HepG2 (cell line): ENCODE results near the gene EIF3A. TPM values are rescaled to one million over a fixed set of nuclear protein-coding genes. Genes with fewer than 3 reads are reported as not detected.

Experiments used
- ATF1 ChIP-seq: IDR thresholded peaks from 2 replicates; pipeline ENCODE4 v1.6.1; 2016; ENCODE audit warnings: mild to moderate bottlenecking, control low read depth
- CCAR2 ChIP-seq: fragments of 200-400 bp; formaldehyde crosslinking; optimal IDR thresholded peaks from 2 replicates; pipeline ENCODE3; 2018; ENCODE audit warnings: low read depth, mild to moderate bottlenecking, low read length, moderate library complexity
- DNMT3B ChIP-seq: conservative IDR thresholded peaks from 2 replicates; pipeline ENCODE4 v1.6.1; 2016; ENCODE audit warnings: missing biosample characterization, control low read depth
- GTF3A ChIP-seq: sonication (generic); formaldehyde crosslinking; conservative IDR thresholded peaks from 2 replicates; pipeline ENCODE4 v1.4.0; 2020; ENCODE audit warnings: mild to moderate bottlenecking, missing genetic modification reagents
- KDM5B ChIP-seq: sonication (generic); formaldehyde crosslinking; IDR thresholded peaks from 2 replicates; pipeline ENCODE4 v1.4.0; 2020; ENCODE audit warnings: missing genetic modification reagents, mild to moderate bottlenecking, borderline replicate concordance
- MED8 ChIP-seq: sonication (generic); formaldehyde crosslinking; IDR thresholded peaks from 2 replicates; pipeline ENCODE4 v1.8.1; 2023; ENCODE audit warnings: mild to moderate bottlenecking, missing genetic modification reagents; ENCODE audit not compliant: insufficient replicate concordance
- MTF1 ChIP-seq: sonication (generic); formaldehyde crosslinking; IDR thresholded peaks from 2 replicates; pipeline ENCODE4 v1.5.0; 2020; ENCODE audit warnings: missing genetic modification reagents
- NFE2L2 ChIP-seq: fragments of 150-350 bp; IDR thresholded peaks from 2 replicates; pipeline ENCODE4 v1.6.1; 2014; ENCODE audit warnings: low read length
- SIX4 ChIP-seq: sonication (generic); formaldehyde crosslinking; IDR thresholded peaks from 2 replicates; pipeline ENCODE4 v1.4.0; 2020; ENCODE audit warnings: missing genetic modification reagents
- SMC3 ChIP-seq: IDR thresholded peaks from 2 replicates; pipeline ENCODE4 v1.6.1; 2011; ENCODE audit warnings: low read length, improper control_type of control experiment
- ZBTB21 ChIP-seq: sonication (generic); formaldehyde crosslinking; IDR thresholded peaks from 2 replicates; pipeline ENCODE4 v1.4.0; 2020; ENCODE audit warnings: missing genetic modification reagents
- ZMAT3 ChIP-seq: sonication (generic); formaldehyde crosslinking; conservative IDR thresholded peaks from 2 replicates; pipeline ENCODE4 v1.7.0; 2021; ENCODE audit warnings: missing genetic modification reagents
- ZNF274 ChIP-seq: sonication (generic); formaldehyde crosslinking; IDR thresholded peaks from 2 replicates; pipeline ENCODE4 v1.5.1; 2020; ENCODE audit warnings: mild to moderate bottlenecking, missing genetic modification reagents
- ZNF484 ChIP-seq: sonication (generic); formaldehyde crosslinking; IDR thresholded peaks from 2 replicates; pipeline ENCODE4 v1.5.1; 2020; ENCODE audit warnings: mild to moderate bottlenecking, low read depth, missing genetic modification reagents, borderline replicate concordance
- ZNF737 ChIP-seq: sonication (generic); formaldehyde crosslinking; IDR thresholded peaks from 2 replicates; pipeline ENCODE4 v1.5.0; 2020; ENCODE audit warnings: missing genetic modification reagents, mild to moderate bottlenecking, borderline replicate concordance
- ZNF788 ChIP-seq: sonication (generic); formaldehyde crosslinking; IDR thresholded peaks from 2 replicates; pipeline ENCODE4 v1.5.0; 2020; ENCODE audit warnings: mild to moderate bottlenecking, missing genetic modification reagents, borderline replicate concordance
- ZNF883 ChIP-seq: sonication (generic); formaldehyde crosslinking; IDR thresholded peaks from 2 replicates; pipeline ENCODE4 v1.5.1; 2020; ENCODE audit warnings: mild to moderate bottlenecking, missing genetic modification reagents; ENCODE audit errors: not compliant biosample characterization
- polyA plus RNA-seq, 8 experiments: library from polyadenylated mRNA; depleted of rRNA in 3 of 8; stranded (reverse) in 7 of 8; unstranded in 1 of 8; fragments of >200 nt; fragmentation: Illumina TruSeq in 4 of 8; extraction: Trizol in 4 of 8; gene quantifications; 2 replicates each; pipeline versions ENCODE4 v1.2.1 to v1.2.3, GENCODE V29; 2011 to 2016; ENCODE audit warnings: low read depth in 4 of 8, missing spikeins in 1 of 8, mixed read lengths in 1 of 8; ENCODE audit not compliant: insufficient read depth in 1 of 8
- total RNA-seq, 5 experiments: library from RNA; depleted of rRNA; stranded (reverse); fragments of >200 nt; fragmentation: Illumina TruSeq; extraction: Trizol; gene quantifications; 2 replicates each; pipeline ENCODE4 v1.2.3, GENCODE V29; 2016; ENCODE audit warnings: low read depth in 1 of 5
- TF ChIP-seq, protein P1 (sequence below): sonication (generic); formaldehyde crosslinking; conservative IDR thresholded peaks from 2 replicates; pipeline ENCODE4 v1.8.0; 2022; ENCODE audit warnings: low read depth, missing genetic modification reagents
- TF ChIP-seq, protein P2 (sequence below): sonication (generic); formaldehyde crosslinking; IDR thresholded peaks from 2 replicates; pipeline ENCODE4 v1.5.1; 2020; ENCODE audit warnings: mild to moderate bottlenecking, missing genetic modification reagents, moderate library complexity
- TF ChIP-seq, protein P3 (sequence below): sonication (generic); formaldehyde crosslinking; IDR thresholded peaks from 2 replicates; pipeline ENCODE4 v1.5.0; 2020; ENCODE audit warnings: missing genetic modification reagents
- TF ChIP-seq, protein P4 (sequence below): sonication (generic); formaldehyde crosslinking; IDR thresholded peaks from 2 replicates; pipeline ENCODE4 v1.5.0; 2020; ENCODE audit warnings: mild to moderate bottlenecking, missing genetic modification reagents, borderline replicate concordance

The EIF3A gene
- total and polyA plus RNA-seq, 2 of the 13 experiments (the other 11 are each of a cell fraction or from before 2014, with no cell fraction given), result 25.6 to 117 TPM

DNA sequence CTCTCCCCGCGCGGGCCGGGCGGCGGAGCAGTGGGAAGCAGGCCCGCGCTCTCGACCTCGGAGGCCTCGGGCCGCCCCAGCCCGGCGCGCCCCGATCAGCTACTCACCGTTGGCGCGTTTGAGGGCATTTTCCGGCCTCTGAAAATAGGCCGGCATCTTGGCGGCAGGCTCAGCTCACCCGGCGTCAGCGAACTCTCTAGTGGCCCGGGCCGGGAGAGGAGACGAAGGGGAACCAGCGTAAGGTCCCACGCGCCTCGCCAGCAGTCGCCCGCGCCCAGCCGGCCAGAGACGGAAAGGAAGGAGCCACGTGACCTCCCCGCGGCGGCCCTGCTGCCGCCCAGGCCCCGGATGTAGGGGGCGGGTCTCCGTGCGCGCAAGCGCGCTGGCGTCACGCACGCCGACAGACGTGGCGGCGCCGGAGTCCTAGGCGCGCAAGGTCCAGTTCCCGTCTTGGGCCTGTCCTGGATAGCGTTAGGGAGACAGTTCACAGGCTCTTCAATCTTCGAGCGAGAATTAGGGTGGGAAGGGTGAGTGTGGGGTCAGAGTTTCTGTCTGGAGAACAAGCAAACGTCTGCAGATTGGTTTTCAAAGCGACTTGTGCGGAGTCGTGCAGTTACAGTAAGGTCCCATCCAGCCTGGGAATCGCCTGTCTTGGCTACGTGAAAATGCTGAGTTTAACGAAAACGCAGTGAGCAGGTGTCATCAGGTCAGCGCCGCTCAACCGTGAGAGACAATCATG, at the start of gene EIF3A (continued):
- no peak for TF ChIP-seq ZNF274 (CRISPR knock-in tag)
- peak; percentile 80; the same call in 1 of the 2 replicates for TF ChIP-seq ZNF484 (CRISPR knock-in tag)
- TF ChIP-seq, protein P1, sequence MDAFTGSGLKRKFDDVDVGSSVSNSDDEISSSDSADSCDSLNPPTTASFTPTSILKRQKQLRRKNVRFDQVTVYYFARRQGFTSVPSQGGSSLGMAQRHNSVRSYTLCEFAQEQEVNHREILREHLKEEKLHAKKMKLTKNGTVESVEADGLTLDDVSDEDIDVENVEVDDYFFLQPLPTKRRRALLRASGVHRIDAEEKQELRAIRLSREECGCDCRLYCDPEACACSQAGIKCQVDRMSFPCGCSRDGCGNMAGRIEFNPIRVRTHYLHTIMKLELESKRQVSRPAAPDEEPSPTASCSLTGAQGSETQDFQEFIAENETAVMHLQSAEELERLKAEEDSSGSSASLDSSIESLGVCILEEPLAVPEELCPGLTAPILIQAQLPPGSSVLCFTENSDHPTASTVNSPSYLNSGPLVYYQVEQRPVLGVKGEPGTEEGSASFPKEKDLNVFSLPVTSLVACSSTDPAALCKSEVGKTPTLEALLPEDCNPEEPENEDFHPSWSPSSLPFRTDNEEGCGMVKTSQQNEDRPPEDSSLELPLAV, result no peak
- TF ChIP-seq CCAR2, result no peak
- no peak for TF ChIP-seq GTF3A (CRISPR knock-in tag)
- peak; percentile 67; the same call in 1 of the 2 replicates for TF ChIP-seq ATF1 (CRISPR knock-in tag)
- peak; percentile 56; the same call in 1 of the 2 replicates for TF ChIP-seq SIX4 (CRISPR knock-in tag)
- TF ChIP-seq ZNF788 (CRISPR knock-in tag), result peak; percentile 54
- TF ChIP-seq ZMAT3 (CRISPR knock-in tag), result peak; percentile 76; the same call in 1 of the 2 replicates
- TF ChIP-seq ZBTB21 (CRISPR knock-in tag), result no peak
- TF ChIP-seq SMC3, result no peak
- TF ChIP-seq ZNF737 (CRISPR knock-in tag), result 0 out of 2 replicates have a peak, but pooled peaks have one; percentile 15
- TF ChIP-seq KDM5B, result peak; percentile 94
- no peak for TF ChIP-seq NFE2L2
- TF ChIP-seq, protein P2, sequence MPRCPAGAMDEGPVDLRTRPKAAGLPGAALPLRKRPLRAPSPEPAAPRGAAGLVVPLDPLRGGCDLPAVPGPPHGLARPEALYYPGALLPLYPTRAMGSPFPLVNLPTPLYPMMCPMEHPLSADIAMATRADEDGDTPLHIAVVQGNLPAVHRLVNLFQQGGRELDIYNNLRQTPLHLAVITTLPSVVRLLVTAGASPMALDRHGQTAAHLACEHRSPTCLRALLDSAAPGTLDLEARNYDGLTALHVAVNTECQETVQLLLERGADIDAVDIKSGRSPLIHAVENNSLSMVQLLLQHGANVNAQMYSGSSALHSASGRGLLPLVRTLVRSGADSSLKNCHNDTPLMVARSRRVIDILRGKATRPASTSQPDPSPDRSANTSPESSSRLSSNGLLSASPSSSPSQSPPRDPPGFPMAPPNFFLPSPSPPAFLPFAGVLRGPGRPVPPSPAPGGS (CRISPR knock-in tag), result no peak
- peak; percentile 94 for TF ChIP-seq ZNF883 (CRISPR knock-in tag)
- no peak; the same call in 1 of the 2 replicates for TF ChIP-seq MTF1 (CRISPR knock-in tag)
- TF ChIP-seq, protein P3, sequence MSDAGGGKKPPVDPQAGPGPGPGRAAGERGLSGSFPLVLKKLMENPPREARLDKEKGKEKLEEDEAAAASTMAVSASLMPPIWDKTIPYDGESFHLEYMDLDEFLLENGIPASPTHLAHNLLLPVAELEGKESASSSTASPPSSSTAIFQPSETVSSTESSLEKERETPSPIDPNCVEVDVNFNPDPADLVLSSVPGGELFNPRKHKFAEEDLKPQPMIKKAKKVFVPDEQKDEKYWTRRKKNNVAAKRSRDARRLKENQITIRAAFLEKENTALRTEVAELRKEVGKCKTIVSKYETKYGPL (CRISPR knock-in tag), result no peak
- TF ChIP-seq DNMT3B (CRISPR knock-in tag), result no peak
- TF ChIP-seq MED8, result peak; percentile 83
- TF ChIP-seq, protein P4, sequence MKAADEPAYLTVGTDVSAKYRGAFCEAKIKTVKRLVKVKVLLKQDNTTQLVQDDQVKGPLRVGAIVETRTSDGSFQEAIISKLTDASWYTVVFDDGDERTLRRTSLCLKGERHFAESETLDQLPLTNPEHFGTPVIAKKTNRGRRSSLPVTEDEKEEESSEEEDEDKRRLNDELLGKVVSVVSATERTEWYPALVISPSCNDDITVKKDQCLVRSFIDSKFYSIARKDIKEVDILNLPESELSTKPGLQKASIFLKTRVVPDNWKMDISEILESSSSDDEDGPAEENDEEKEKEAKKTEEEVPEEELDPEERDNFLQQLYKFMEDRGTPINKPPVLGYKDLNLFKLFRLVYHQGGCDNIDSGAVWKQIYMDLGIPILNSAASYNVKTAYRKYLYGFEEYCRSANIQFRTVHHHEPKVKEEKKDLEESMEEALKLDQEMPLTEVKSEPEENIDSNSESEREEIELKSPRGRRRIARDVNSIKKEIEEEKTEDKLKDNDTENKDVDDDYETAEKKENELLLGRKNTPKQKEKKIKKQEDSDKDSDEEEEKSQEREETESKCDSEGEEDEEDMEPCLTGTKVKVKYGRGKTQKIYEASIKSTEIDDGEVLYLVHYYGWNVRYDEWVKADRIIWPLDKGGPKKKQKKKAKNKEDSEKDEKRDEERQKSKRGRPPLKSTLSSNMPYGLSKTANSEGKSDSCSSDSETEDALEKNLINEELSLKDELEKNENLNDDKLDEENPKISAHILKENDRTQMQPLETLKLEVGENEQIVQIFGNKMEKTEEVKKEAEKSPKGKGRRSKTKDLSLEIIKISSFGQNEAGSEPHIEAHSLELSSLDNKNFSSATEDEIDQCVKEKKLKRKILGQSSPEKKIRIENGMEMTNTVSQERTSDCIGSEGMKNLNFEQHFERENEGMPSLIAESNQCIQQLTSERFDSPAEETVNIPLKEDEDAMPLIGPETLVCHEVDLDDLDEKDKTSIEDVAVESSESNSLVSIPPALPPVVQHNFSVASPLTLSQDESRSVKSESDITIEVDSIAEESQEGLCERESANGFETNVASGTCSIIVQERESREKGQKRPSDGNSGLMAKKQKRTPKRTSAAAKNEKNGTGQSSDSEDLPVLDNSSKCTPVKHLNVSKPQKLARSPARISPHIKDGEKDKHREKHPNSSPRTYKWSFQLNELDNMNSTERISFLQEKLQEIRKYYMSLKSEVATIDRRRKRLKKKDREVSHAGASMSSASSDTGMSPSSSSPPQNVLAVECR (CRISPR knock-in tag), result peak; percentile 93
